ENCODE data around the gene GAS2.

DNA sequence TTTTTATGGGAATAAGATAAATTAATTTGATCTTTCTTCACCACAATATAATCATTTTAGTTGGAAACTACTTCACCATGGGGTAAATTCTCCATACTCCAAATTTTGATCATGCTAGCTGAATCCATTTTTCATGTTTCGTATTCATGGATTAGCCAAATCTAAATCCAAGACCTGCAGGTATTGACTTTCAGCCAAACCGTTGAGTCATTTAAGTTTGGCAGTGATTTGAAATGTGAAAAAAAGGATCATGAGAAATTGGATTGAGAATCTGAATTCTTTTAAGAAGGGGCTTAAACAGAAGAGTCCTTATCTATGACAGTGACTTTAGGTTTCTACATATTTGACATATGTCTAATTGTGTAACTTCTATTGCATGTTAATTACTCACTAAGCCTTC, 5.3 kb downstream of the GAS2 start:
- no peak for TF ChIP-seq YY1 (IDR thresholded peaks at IDR 0.05; ENCODE audit: insufficient read depth, insufficient read length)
- TF ChIP-seq ZNF274 (IDR thresholded peaks at IDR 0.05; ENCODE audit: low read depth, low read length), result no peak
